HG02870 (cell line): ENCODE results near the gene NUP35.
"Not testable (repeated sequence)": the region's sequence is repeated elsewhere in the genome, so short reads cannot be mapped to it uniquely, and the experiment has no call there.

ENCODE experiments used
- ATAC-seq: cut with Tn5 transposase; IDR thresholded peaks from one replicate; pipeline ENCODE4 v1.9.1; 2021; ENCODE audit warnings: mild to moderate bottlenecking, moderate library complexity; ENCODE audit not compliant: unreplicated experiment

The NUP35 gene

DNA sequence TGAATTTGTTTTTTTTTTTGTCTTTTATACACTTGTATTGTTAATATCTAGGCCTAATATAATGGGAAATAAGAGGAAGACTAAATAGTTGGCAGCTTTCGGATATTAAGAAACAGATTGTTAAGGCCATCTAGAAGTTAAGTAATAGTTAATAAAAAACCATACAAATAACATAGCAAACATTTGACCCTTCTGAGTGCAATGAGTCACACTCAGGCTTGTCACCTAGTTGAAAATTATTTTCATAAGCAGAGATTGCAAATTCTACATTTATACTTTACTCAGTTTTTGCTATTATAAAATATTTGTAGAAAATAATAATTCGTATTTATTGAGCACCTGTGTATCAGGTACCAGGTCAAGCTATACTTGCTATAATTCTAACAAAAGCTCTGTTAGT lies 2.4 kb downstream of the NUP35 start:
- no peak for ATAC-seq

DNA sequence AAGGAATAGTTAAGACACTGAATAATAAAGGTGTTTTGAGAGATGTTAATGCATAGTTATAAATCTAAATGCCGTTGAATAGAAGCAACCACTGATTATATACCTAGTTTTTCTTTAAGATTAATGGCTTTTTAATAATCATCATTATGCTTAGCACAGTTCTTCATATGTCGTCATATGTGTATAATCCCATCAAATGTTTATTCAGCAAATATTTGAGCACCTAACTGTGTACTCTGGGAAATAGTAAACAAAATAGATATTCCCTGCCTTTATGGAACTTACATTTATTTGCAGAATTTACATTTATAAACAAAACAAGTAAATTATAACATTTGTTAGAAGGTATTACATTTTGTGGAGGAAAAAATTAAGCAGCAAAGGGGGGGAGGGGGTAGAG lies 9.8 kb downstream of the NUP35 start:
- no peak for ATAC-seq

DNA sequence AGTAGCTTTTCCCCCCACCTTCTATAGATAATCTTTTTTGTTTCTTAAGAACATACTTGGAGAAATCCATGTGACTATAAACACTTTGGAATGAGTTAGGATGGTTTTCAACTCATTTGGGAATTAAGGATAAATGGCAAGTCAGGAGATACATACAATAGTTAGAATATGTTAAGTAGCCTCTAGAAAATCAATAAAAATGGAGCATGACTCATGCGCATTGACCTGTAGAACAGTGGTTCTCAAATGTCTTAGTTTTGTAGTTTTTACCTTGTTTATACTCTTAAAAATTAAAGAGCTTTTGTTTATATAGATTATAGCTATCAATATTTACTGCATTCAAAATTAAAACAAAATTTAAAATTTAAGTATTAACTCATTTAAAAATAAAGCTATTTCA lies 24.7 kb downstream of the NUP35 start:
- ATAC-seq: no peak

DNA sequence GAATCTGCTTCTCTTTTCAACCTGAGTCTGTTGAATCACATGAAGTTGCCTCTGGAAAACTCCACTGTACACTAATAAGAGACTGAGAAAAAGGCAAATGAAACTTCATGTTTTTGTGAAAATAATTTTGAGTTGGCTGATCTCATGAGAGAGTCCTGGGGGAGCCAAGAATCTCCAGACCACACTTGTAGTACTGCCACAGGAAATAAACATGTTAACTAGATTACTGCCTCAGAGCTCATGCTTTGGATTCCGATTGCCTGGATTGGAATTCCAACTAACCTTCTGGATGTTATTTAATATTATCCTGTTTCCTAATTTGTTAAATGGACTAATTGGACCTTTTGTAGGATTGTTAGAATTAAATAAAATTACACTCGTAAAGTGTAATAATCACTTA lies 25.2 kb downstream of the NUP35 start:
- ATAC-seq: no peak

DNA sequence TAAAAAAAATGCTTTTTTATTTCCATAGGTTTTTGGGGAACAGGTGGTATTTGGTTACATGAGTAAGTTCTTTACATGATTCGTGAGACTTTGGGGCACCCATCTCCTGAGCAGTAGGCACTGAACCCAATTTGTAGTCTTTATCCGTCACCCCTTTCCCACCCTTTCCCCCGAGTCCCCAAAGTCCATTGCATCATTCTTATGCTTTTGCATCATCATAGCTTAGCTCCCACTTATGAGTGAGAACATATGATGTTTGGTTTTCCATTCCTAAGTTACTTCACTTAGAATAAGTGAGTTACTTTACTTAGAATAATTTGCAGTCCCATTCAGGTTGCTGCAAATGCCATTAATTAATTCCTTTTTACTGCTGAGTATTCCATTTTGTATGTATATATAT lies 28.0 kb downstream of the NUP35 start:
- not testable (repeated sequence) for ATAC-seq

DNA sequence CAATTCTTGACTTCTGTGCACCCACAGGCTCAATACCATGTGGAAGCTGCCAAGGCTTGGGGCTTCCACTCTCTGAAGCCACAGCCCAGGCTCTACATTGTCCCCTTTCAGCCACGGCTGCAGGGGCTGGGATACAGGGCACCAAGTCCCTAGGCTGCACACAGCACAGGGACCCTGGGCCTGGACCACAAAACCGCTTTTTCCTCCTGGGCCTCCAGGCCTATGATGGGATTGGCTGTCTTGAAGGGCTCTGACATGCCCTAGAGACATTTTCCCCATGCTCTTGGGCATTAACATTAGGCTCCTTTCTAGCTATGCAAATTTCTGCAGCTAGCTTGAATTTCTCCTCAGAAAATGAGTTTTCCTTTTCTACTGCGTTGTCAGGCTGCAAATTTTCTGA lies 29.7 kb downstream of the NUP35 start:
- ATAC-seq: no peak

DNA sequence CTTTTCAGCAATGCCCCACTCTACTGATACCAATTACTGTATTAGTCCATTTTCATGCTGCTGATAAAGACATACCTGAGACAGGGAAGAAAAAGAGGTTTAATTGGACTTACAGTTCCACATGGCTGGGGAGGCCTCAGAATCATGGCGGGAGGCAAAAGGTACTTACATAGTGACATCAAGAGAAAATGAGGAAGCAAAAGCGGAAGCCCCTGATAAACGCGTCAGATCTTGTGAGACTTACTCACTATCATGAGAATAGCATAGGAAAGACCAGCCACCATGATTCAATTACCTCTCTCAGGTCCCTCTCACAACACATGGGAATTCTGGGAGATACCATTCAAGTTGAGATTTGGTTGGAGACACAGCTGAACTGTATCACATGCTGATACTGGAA lies 30.5 kb downstream of the NUP35 start:
- not testable (repeated sequence) for ATAC-seq

DNA sequence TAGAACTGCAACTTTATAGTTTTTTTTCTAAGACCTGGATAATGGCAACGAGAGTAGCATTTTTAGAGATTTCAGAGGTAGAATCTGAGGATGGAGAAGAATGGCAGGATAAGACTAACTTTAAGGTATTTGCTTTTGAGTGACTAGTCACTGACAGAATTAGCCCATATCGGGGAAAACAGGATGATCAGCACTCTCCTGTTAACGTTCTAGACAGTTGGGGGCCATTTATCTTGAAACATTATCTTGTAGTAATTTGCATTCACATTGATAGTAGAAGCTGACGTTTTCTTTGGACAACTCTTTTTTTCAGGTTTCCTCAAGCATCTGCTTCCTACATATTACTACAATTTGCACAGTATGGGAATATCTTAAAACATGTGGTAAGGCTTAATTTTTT lies 32.9 kb downstream of the NUP35 start:
- ATAC-seq: no peak

DNA sequence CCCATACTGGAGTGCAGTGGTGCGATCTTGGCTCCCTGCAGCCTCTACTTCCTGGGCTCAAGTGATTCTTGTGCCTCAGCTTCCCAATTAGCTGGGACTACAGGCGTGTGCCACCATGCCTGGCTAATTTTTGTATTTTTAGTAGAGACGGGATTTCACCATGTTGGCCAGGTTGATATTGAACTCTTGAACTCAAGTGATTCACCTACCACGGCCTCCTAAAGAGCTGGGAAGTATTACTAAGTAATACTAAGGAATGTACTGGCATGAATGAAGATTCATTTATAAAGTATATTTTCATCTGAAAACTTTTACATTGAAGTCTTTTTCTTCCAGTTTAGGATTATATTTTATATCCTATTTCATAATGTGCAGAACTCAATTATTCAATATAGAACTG lies 38.1 kb downstream of the NUP35 start:
- ATAC-seq: no peak

DNA sequence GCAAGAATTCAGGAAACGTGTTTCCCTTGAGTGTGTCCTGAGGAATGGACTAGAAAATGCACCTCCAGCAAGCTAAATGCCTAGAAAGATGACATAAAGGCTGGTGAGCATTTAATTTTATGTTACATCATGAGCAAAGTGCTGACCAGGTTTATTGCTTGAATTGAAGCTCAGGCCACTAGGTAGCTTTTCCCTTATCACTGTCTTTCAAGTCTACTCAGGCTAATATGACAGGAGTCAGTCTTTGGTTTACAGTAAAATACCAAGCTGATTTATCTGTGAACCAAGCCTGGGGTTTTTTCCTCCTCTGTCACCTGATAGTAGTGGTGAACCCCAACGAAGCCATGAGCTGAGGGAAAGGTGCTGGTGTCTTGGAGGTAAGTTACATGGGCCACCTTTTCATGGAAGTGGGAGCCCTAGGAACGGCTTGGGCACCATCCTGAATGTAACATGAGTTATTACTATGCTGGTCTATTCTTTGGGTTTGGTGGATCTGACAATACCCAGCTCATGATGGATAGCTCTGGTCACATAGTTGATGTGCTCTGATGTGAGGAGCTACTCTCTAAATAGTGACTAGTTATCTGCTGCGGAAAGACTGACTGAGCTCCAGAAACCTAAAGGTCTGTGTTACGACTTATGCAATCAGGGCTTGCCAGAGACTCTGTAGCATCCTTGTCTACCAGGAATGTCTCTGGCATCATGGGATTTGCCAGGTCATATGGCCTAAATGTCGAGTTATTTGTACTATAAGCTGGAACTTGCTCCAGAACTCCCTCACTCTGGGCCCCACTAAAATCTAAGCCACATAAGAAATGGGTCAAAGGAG lies 39.8 kb downstream of the NUP35 start:
- ATAC-seq: no peak

DNA sequence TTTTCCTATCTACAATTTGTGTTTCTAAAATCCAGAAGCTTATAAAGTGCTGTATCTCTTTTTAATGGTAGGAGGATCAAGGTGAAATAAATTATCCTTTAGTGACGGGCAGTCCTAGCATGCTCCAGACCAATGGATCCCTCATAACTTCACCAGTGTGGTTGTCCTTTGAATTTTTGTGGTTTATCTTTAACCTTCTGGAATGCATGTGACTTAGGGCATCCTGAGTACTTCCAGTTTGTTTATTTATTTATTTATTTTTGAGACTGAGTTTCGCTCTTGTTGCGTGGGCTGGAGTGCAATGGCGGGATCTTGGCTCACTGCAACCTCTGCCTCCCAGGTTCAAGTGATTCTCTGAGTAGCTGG lies 40.4 kb downstream of the NUP35 start:
- ATAC-seq: no peak

DNA sequence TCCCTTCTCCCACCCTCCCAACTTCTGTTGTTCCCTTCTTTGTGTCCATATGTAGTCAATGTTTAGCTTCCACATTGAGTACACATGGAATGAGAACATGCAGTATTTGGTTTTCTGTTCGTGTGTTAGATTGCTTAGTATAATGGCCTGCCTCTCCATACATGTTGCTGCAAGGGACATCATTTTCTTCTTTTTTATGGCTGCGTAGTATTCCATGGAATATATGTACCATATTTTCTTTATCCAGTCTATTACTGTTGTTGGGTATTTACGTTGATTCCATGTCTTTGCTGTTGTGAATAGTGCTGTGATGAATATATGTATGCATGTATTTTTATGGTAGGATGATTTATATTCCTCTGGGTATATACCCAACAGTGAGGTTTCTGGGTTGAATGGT lies 42.0 kb downstream of the NUP35 start:
- no peak for ATAC-seq

DNA sequence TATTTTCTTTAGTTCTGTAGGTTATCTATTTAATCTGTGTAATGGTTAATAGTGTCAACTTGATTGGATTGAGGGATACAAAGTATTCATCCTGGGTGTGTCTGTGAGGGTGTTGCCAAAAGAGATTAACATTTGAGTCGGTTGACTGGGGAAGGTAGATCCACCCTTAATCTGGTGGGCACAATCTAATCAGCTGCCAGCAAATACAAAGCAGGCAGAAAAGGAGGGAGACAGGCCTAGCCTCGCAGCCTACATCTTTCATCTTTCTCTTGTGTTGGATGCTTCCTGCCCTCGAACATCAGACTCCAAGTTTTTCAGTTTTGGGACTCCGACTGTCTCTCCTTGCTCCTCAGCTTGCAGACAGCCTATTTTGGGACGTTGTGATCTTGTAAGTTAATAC lies 42.7 kb downstream of the NUP35 start:
- not testable (repeated sequence) for ATAC-seq

DNA sequence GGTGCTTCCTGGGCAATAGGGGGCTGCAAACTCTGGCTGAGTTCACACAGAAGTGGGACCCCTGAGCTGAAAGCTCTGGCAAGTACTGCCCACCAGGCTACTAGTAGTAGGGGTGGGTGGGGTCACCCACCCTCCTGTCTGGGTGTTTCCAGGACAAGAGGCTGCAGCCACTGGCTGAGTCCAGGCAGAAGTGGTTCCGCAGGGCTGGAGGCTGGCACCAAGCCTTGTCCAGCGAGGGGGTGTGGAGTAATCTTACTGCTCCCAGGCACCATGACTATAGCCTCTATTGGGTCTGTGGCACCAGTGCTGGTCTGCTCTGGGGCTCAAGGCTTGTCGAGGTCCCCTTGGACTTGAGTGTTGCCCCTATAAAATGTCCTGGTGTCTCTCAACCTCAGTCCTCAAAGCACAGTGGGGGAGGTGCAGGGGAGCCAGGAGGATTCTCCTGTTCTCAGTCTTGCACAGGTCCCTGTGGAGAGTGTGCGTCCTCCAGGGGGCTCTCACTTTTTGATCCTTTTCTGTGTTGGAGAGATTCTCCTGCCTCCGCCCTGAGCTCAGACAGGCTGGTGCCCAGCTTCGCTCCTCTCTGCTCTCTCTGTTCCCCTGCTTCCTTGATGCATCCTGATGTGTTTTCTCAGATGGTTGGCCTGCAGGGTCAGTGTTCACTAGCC lies 48.1 kb downstream of the NUP35 start:
- no peak for ATAC-seq

DNA sequence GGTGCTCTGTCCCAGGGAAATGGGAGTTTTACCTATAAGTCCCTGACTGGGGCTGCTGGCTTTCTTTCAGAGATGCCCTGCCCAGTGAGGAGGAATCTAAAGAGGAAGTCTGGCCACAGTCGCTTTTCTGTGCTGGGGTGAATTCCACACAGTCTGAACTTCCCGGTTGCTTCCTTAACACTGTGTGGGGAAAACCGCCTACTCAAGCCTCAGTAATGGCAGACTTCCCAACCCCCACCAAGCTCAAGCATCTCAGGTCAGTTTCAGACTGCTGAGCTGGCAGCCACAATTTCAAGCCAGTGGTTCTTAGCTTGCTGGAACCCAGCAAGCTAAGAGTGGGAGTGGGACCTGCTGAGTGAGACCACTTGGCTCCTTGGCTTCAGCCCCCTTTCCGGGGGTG lies 54.9 kb downstream of the NUP35 start:
- no peak for ATAC-seq

DNA sequence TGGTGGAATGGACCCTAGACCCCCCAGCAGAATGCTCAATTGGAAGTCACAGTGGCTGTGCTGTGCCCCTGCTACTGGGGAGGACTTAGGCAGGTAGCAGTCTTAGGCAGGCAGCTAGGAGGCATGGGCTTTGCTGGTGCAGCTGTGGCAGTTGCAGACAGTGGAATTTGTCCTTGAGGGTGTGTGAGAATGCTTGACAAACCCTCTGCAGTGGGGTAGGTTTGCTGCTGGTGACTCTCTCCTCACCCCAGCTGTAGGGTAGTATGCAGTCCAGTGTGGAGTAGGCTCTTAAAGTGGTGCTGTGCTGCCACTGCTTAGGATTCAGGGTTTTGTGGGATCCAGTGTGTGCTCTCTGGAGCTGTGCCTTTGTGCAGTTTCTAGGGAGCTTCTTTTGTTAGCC lies 61.3 kb downstream of the NUP35 start:
- ATAC-seq: no peak

DNA sequence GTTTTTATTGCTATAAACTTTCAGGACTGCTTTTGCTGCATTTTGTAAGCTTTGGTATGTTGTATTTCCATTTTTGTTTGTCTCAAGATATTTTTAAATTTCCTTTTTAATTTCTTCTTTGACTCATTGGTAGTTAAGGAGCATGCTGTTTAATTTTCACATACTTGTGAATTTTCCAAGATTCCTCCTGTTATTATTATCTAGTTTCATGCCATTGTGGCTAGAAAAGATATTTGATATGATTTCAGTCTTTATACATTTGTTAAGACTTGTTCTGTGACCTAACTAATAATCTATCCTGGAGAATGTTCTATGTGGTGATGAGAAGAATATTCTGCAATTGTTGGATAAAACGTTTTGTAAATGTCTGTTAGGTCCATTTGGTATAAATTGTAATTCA lies 62.1 kb downstream of the NUP35 start:
- no peak for ATAC-seq

DNA sequence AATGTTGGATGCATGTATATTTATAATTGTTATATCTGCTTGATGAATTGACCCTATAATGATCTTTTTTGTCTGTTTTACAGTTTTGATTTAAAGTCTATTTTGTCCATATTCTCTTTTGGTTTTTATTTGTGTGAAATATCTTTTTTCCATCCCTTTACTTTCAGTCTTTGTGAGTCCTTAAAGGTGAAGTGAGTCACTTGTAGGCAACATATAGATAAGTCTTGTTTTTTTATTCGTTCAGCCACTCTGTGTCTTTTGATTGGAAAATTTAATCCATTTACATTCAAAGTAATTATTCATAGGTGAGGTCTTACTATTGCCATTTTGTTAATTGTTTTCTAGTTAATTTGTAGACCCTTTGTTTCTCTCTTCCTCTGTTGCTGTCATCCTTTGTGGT lies 62.5 kb downstream of the NUP35 start:
- no peak for ATAC-seq

DNA sequence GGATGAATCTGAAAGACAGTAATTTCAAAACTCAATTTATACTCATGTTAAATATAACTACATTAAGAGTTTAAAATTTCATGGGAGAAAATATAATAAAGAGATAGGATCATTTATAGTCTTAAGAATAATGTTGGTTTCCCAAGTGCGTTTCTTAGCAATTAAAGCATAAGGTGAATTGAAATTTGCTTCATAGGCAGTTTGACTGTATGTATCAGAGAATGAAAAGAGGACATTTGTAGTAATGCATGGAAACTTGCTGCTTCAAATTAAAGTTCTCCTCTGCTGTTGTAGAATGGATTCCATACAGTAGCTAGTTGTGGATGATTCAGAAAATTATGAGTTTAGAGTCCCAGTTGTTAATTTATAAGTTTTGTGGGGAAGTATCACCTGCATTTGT lies 68.1 kb downstream of the NUP35 start:
- no peak for ATAC-seq

DNA sequence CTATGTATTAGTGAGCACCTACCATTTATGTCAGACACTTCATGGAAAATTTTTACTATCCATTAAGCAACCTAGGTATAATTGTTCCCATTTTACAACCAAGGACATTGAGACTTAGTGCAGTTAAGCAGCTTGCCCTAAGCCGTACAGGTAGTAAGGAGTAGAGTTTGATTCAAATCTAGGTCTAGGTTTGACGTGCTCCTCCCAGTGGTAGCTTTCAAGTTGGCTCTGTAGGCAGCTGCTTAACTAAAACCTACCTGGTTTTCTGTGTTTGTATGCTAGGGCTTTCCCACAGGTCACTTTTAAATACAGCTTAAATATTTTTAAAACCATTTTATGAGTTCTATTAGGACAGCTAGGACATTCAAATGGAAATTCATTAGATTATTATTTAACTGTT lies 69.7 kb downstream of the NUP35 start:
- no peak for ATAC-seq

DNA sequence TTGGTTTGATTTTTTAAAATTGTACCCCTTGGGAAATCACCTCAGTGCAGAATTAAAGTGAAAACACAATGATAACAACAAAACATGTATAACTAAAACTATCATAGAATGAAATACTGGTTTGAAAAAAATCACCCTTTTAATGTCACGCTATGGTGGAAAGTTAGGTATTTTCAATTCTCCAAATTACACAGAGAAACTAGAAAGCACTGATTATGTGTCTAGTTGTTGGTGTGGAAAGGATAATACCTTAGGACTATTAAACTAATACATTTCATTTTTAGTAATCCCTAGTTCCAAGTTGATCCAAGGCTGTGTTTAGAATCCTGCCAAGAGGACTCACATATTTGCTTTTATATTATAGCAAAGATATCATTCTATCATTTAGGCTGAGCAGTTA lies 71.2 kb downstream of the NUP35 start:
- ATAC-seq: no peak

DNA sequence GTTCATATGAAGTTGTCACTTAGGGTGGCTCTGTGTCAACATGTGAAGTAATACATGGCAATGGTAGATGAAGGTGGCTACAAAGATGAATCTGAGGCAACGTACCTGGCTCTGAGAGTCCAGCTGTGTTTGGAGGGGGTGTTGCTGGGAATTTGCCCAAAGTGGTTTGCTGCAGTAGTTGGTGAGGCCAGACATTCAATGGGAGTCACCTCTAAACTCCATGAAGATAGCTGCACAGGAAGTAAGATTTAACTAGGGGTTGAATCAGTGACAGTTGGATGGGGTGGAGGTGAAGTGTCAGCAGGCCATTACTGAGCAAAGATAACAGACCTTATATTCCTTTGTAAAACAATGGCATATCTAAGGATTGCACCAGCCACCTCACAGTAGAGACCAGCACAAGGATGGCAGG lies 71.8 kb downstream of the NUP35 start:
- no peak for ATAC-seq

DNA sequence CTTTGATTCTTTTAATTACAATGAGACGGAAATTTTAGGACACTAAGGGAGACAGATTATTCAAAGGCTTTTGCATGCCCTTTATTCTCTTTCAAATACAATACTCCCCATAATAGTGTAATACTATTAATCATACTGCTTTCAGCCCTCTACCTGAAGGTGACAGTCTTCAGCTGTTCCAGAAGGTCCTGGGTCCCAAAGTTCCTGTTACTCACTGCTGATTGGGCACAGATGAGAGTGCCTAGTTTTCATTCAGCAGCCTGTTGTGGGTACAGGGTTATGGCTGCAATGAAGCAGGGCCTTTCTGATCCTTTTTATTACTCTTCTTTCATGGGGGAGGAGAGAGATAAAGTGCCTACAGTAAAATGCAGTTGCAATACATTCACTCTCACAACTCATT lies 80.2 kb downstream of the NUP35 start:
- ATAC-seq: no peak
